Measurements from ENCODE around the gene ZNF528. TPM values are rescaled to one million over a fixed set of nuclear protein-coding genes. Genes with fewer than 3 reads are reported as not detected.
A peak's percentile ranks its signal among the peaks of the same experiment; 100 is the strongest.

The ZNF528 gene
- total and polyA plus RNA-seq, 7 donors = 1.8 to 27.4 (median 15.5) TPM

DNA sequence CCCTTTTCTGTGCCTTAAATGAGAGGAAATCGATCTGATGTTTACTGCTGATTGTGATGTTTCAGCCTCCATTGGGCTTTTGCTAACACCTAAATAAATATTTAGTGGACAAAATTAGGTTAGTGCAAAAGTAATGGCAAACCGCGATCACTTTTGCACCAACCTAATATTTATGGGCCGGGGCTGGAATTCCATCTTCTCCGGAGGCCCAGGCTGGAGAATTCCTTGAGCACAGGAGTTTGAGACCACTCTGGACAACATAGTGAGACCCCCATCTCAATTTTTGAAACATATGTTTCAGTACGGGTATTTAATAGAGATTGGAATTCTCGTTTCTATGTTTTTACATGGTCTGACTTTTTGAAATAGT lies 27.3 kb upstream of the ZNF528 start:
- H3K27ac ChIP-seq = peak overlapping the region; percentile 90 to 95 (median 90)
- no peak for DNase-seq
- WGBS, 2 donors = 39 to 57% methylated on average over 7 of the region's 7 CpGs
- intact Hi-C loops (cut with DNase I) = loop anchor here (1.0 kb wide), 1 partner anchor 27 kb away; the partner anchor contains the start of gene ZNF528
- H3K36me3 ChIP-seq = peaks cover 9 to 42% (median 31%) of the 10 kb centered on the region in 4 donors
- peaks cover 0 to 8% (median 4%) of the 10 kb centered on the region in 4 donors for H3K4me1 ChIP-seq
- TF ChIP-seq, protein P1, sequence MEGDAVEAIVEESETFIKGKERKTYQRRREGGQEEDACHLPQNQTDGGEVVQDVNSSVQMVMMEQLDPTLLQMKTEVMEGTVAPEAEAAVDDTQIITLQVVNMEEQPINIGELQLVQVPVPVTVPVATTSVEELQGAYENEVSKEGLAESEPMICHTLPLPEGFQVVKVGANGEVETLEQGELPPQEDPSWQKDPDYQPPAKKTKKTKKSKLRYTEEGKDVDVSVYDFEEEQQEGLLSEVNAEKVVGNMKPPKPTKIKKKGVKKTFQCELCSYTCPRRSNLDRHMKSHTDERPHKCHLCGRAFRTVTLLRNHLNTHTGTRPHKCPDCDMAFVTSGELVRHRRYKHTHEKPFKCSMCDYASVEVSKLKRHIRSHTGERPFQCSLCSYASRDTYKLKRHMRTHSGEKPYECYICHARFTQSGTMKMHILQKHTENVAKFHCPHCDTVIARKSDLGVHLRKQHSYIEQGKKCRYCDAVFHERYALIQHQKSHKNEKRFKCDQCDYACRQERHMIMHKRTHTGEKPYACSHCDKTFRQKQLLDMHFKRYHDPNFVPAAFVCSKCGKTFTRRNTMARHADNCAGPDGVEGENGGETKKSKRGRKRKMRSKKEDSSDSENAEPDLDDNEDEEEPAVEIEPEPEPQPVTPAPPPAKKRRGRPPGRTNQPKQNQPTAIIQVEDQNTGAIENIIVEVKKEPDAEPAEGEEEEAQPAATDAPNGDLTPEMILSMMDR (IDR thresholded peaks at IDR 0.05) = no peak
- TF ChIP-seq EP300 (IDR thresholded peaks at IDR 0.05) (no peak), POLR2AphosphoS5 (IDR thresholded peaks at IDR 0.05) (no peak), POLR2A (IDR thresholded peaks at IDR 0.05) (no peak)
- H3K4me3 ChIP-seq = peak overlapping the region; percentile 64 to 79 (median 71)
- H3K27me3 ChIP-seq = no peaks in the 10 kb centered on the region
- peaks cover 4 to 30% (median 13%) of the 10 kb centered on the region in 4 donors for H3K9me3 ChIP-seq

DNA sequence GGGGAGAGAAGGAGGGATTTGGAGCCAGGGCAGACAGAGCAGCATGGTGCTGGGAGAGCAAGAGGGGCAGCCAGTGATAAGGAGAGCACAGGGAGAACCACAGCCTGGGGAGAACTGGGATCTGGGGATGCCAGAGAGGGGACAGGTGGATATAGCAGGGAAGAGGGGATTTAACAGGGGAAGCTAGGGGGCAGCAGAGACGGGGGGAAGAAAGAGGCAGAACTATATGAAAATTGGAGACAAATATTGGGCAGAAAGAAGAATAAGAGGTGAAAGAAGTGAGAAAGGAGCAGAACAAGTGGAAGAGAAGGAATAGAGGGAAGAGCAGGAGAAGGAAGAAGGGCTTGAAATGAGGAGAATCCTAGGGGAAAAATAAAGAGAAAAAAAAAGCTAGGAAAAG lies 6.5 kb upstream of the ZNF528 start:
- TF ChIP-seq EP300 (IDR thresholded peaks at IDR 0.05) (no peak), POLR2A (IDR thresholded peaks at IDR 0.05) (no peak), POLR2AphosphoS5 (IDR thresholded peaks at IDR 0.05) (no peak)
- TF ChIP-seq, protein P1 (IDR thresholded peaks at IDR 0.05) = no peak
- H3K4me3 ChIP-seq = no peak overlapping the region
- no peaks in the 10 kb centered on the region for H3K4me1 ChIP-seq
- no peak overlapping the region for H3K27ac ChIP-seq
- intact Hi-C loops (cut with DNase I) = no loop called here
- no peak for DNase-seq
- peaks cover 0 to 53% (median 22%) of the 10 kb centered on the region in 4 donors for H3K9me3 ChIP-seq
- peaks cover 0 to 53% (median 13%) of the 10 kb centered on the region in 4 donors for H3K36me3 ChIP-seq
- H3K27me3 ChIP-seq = no peaks in the 10 kb centered on the region
- WGBS, 2 donors = 62 to 68% methylated on average over 1 of the region's 1 CpG

DNA sequence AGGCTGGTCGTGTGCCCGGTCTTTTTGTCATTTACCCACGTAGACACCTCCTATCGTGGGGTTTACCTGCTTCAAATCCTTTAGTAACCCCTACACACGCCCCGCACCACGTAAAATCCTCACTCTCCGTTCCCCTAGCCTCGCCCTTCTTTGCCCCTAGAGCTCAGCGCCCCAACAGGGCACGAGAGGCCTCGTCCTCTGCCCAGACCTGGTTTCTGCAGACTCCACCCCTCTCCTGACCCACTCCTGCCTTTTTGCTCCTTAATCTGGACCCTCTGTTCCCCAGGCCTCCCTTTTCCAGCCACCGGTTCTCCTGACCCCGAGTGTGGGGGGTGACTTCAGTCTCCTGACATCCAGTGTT lies 412 bp downstream of the ZNF528 start:
- Histone ChIP-seq H3K4me3 (peak overlapping the region; percentile 52 to 72 (median 66)), H3K36me3 (peaks cover 6 to 57% (median 13%) of the 10 kb centered on the region in 4 donors), H3K9me3 (peaks cover 0 to 31% (median 0%) of the 10 kb centered on the region in 4 donors), H3K27me3 (no peaks in the 10 kb centered on the region), H3K4me1 (peaks cover 0 to 19% (median 18%) of the 10 kb centered on the region in 4 donors), H3K27ac (peak overlapping the region; percentile 63 to 81 (median 68))
- intact Hi-C loops (cut with DNase I) = loop anchor here (5.0 kb wide), 1 partner anchor 101 kb away; the partner anchor contains the start of gene ZNF480
- no peak for DNase-seq
- TF ChIP-seq POLR2A (IDR thresholded peaks at IDR 0.05) = no peak
- WGBS, 2 donors = 6 to 12% methylated on average over 14 of the region's 14 CpGs

- intact Hi-C loops (cut with DNase I) = no loop called here
- TF ChIP-seq POLR2AphosphoS5 (IDR thresholded peaks at IDR 0.05) (no peak), POLR2A (IDR thresholded peaks at IDR 0.05) (no peak), EP300 (IDR thresholded peaks at IDR 0.05) (no peak)
- TF ChIP-seq, protein P1 (IDR thresholded peaks at IDR 0.05) = no peak
- Histone ChIP-seq H3K27me3 (no peaks in the 10 kb centered on the region), H3K9me3 (peaks cover 34 to 57% (median 52%) of the 10 kb centered on the region in 4 donors), H3K36me3 (peaks cover 36 to 99% (median 81%) of the 10 kb centered on the region in 4 donors), H3K4me3 (no peak overlapping the region), H3K4me1 (no peaks in the 10 kb centered on the region), H3K27ac (no peak overlapping the region)
- WGBS, 2 donors = 86 to 98% methylated on average over 6 of the region's 6 CpGs
- DNase-seq = no peak
These were observed 12.6 kb downstream of the ZNF528 start for GRCh38 chr19:52410276-52410675.

DNA sequence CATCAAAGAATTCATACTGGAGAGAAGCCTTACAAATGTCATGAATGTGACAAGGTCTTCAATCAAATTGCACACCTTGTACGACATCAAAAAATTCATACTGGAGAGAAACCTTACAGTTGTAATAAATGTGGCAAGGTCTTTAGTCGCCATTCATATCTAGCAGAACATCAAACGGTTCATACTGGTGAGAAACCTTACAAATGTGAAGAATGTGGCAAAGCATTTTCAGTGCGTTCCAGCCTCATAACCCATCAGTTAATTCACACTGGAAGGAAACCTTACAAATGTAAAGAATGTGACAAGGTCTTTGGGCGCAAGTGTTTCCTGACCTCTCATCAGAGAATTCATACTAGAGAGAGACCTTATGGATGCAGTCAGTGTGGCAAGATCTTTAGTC lies 18.1 kb downstream of the ZNF528 start:
- 96 to 98% methylated on average over 5 of the region's 5 CpGs for WGBS, 2 donors
- peaks cover 49 to 82% (median 76%) of the 10 kb centered on the region in 4 donors for H3K9me3 ChIP-seq
- peaks cover 0 to 46% (median 29%) of the 10 kb centered on the region in 4 donors for H3K36me3 ChIP-seq
- no peaks in the 10 kb centered on the region for H3K27me3 ChIP-seq
- no peak overlapping the region for H3K4me3 ChIP-seq
- no peak for DNase-seq
- intact Hi-C loops (cut with DNase I) = no loop called here
- no peak for TF ChIP-seq EP300 (IDR thresholded peaks at IDR 0.05)
- no peak for TF ChIP-seq POLR2A (IDR thresholded peaks at IDR 0.05)
- no peak for TF ChIP-seq POLR2AphosphoS5 (IDR thresholded peaks at IDR 0.05)
- TF ChIP-seq, protein P1 (IDR thresholded peaks at IDR 0.05) = no peak
- no peaks in the 10 kb centered on the region for H3K4me1 ChIP-seq
- H3K27ac ChIP-seq = no peak overlapping the region
